Measurements from ENCODE around the gene MYO1D.
"Not testable (repeated sequence)": the region's sequence is repeated elsewhere in the genome, so short reads cannot be mapped to it uniquely, and the experiment has no call there.

MYO1D gene

GRCh38 chr17:32876417-32877163 is at the start of gene MYO1D:
TSS of gene MYO1D (minus strand) at chr17:32877124. CDS start at chr17:32876872, 252 bp downstream.
- peak; percentile 66 for DNase-seq

- no peak for DNase-seq
Observed at GRCh38 chr17:32926183-32926582, 49.3 kb upstream of the MYO1D start.

- DNase-seq: not testable (repeated sequence)
Observed at GRCh38 chr17:32923905-32924304, 47.0 kb upstream of the MYO1D start.

- no peak for DNase-seq
Observed at GRCh38 chr17:32921017-32921416, 44.1 kb upstream of the MYO1D start.

- DNase-seq: no peak
Observed at GRCh38 chr17:32920293-32920692, 43.4 kb upstream of the MYO1D start.

GRCh38 chr17:32919876-32920275 is 43.0 kb upstream of the MYO1D start:
- not testable (repeated sequence) for DNase-seq

GRCh38 chr17:32917842-32918241 is 40.9 kb upstream of the MYO1D start:
- no peak for DNase-seq

- no peak for DNase-seq
Observed at GRCh38 chr17:32917081-32917480, 40.2 kb upstream of the MYO1D start.

GRCh38 chr17:32916134-32916533 is 39.2 kb upstream of the MYO1D start:
- DNase-seq: no peak

GRCh38 chr17:32915245-32915644 is 38.3 kb upstream of the MYO1D start:
- DNase-seq: no peak

GRCh38 chr17:32914181-32914580 is 37.3 kb upstream of the MYO1D start:
- DNase-seq: no peak

GRCh38 chr17:32913593-32913992 is 36.7 kb upstream of the MYO1D start:
- no peak for DNase-seq

- DNase-seq: peak; percentile 77
Observed at GRCh38 chr17:32912218-32912897, 35.4 kb upstream of the MYO1D start.

- no peak for DNase-seq
Observed at GRCh38 chr17:32910769-32911168, 33.8 kb upstream of the MYO1D start.

GRCh38 chr17:32909787-32910369 is 33.0 kb upstream of the MYO1D start:
- peak; percentile 75 for DNase-seq

GRCh38 chr17:32907583-32907982 is 30.7 kb upstream of the MYO1D start:
- DNase-seq: no peak

GRCh38 chr17:32904891-32905290 is 28.0 kb upstream of the MYO1D start:
- DNase-seq: no peak

GRCh38 chr17:32903774-32904673 is 27.1 kb upstream of the MYO1D start:
- no peak for DNase-seq

- no peak for DNase-seq
Observed at GRCh38 chr17:32901743-32902142, 24.8 kb upstream of the MYO1D start.

- no peak for DNase-seq
Observed at GRCh38 chr17:32899236-32900013, 22.5 kb upstream of the MYO1D start.

GRCh38 chr17:32896647-32897258 is 19.8 kb upstream of the MYO1D start:
- no peak for DNase-seq

GRCh38 chr17:32894245-32894644 is 17.3 kb upstream of the MYO1D start:
- no peak for DNase-seq

Data from femur (tissue), 1 donor.